HG03571 (cell line): ENCODE data around the gene FKBP1C.

Experiments used
- ATAC-seq: cut with Tn5 transposase; IDR thresholded peaks from one replicate; pipeline ENCODE4 v1.9.1; 2021; ENCODE audit not compliant: unreplicated experiment

FKBP1C gene

GRCh38 chr6:63261820-63262219, 50.6 kb downstream of the FKBP1C start:
- no peak for ATAC-seq
